K562 (cell line): Measurements from ENCODE around the gene CARD11.

Experiments used
- CBFB ChIP-seq: sonication (generic); formaldehyde crosslinking; IDR thresholded peaks from 2 replicates; pipeline ENCODE4 v1.4.0; 2020; ENCODE audit warnings: mild to moderate bottlenecking, missing genetic modification reagents
- EZH2 ChIP-seq: IDR thresholded peaks from 2 replicates; pipeline ENCODE4 v1.6.1; 2012; ENCODE audit warnings: low read depth, mild to moderate bottlenecking, inconsistent platforms, low read length, borderline replicate concordance
- KDM1A ChIP-seq, 2 experiments: fragments of 450-650 bp; IDR thresholded peaks; 2 replicates each; pipeline ENCODE4 v1.6.1; 2016; ENCODE audit warnings: mild to moderate bottlenecking in 2 of 2
- MAFK ChIP-seq: IDR thresholded peaks from 2 replicates; pipeline ENCODE4 v1.6.1; 2011; ENCODE audit warnings: low read length, improper control_type of control experiment
- SMAD3 ChIP-seq: fragments of 450-650 bp; formaldehyde crosslinking; conservative IDR thresholded peaks from 2 replicates; pipeline ENCODE4 v1.4.0; 2020; ENCODE audit warnings: mild to moderate bottlenecking
- STAG1 ChIP-seq: sonication (generic); formaldehyde crosslinking; IDR thresholded peaks from 2 replicates; pipeline ENCODE4 v1.5.0; 2020; ENCODE audit warnings: missing genetic modification reagents, borderline replicate concordance
- XRCC5 ChIP-seq: fragments of 200-400 bp; formaldehyde crosslinking; IDR thresholded peaks from 2 replicates; pipeline ENCODE4 v1.6.1; 2017; ENCODE audit warnings: low read depth, mild to moderate bottlenecking, low read length
- YY1 ChIP-seq, 3 experiments: IDR thresholded peaks; 2 replicates each; pipeline ENCODE4 v1.6.1; 2011; ENCODE audit warnings: low read length in 2 of 3, mild to moderate bottlenecking in 2 of 3, moderate library complexity in 2 of 3, borderline replicate concordance in 1 of 3, control low read depth in 1 of 3, low read depth in 1 of 3; ENCODE audit not compliant: insufficient read depth in 3 of 3, insufficient replicate concordance in 2 of 3, control insufficient read depth in 1 of 3, insufficient read length in 1 of 3; ENCODE audit errors: extremely low read depth in 1 of 3
- ZBTB1 ChIP-seq: sonication (generic); formaldehyde crosslinking; IDR thresholded peaks from 2 replicates; pipeline ENCODE4 v1.8.1; 2023; ENCODE audit warnings: missing genetic modification reagents, low read depth, mild to moderate bottlenecking, borderline replicate concordance
- ZBTB2 ChIP-seq: fragments of 450-650 bp; IDR thresholded peaks from 2 replicates; pipeline ENCODE4 v1.6.1; 2016; ENCODE audit warnings: antibody characterized with exemption
- ZBTB33 ChIP-seq: sonication (generic); formaldehyde crosslinking; IDR thresholded peaks from 2 replicates; pipeline ENCODE4 v1.8.1; 2023; ENCODE audit warnings: mild to moderate bottlenecking, missing genetic modification reagents

- TF ChIP-seq YY1 (IDR thresholded peaks at IDR 0.05; ENCODE audit: borderline replicate concordance in 1 of 3, control insufficient read depth in 1 of 3, extremely low read depth in 1 of 3, insufficient read depth in 3 of 3, insufficient read length in 1 of 3, insufficient replicate concordance in 2 of 3, low read depth in 1 of 3, low read length in 2 of 3) (no peak), ZBTB2 (no peak), XRCC5 (no peak), MAFK (no peak), STAG1 (CRISPR knock-in tag) (no peak), EZH2 (no peak), SMAD3 (CRISPR knock-in tag) (no peak), CBFB (no peak), ZBTB33 (CRISPR knock-in tag) (no peak), ZBTB1 (CRISPR knock-in tag) (no peak), KDM1A (IDR thresholded peaks at IDR 0.05) (no peak)
These were observed 85.1 kb downstream of the CARD11 start for GRCh38 chr7:2958416-2959102.
